SU-DHL-6 (cell line): ENCODE measurements around the gene YJU2.

Source experiments
- H2AFZ ChIP-seq: fragments of 200-600 bp; sonication (generic); 2 replicates; pipeline ENCODE4 v1.6.1; 2014; ENCODE audit warnings: low read depth, mild to moderate bottlenecking, moderate library complexity, mixed read lengths, antibody characterized with exemption, low read length; ENCODE audit not compliant: severe bottlenecking
- H3F3A ChIP-seq: fragments of 200-600 bp; shearing (Covaris generic); 2 replicates; pipeline ENCODE4 v1.6.0; 2016; ENCODE audit warnings: antibody characterized with exemption, mild to moderate bottlenecking; ENCODE audit not compliant: insufficient read depth
- H3K27ac ChIP-seq: fragments of 200-600 bp; sonication (generic); 2 replicates; pipeline ENCODE4 v1.5.1; 2016; ENCODE audit warnings: low read depth, mild to moderate bottlenecking, low read length, moderate library complexity, mixed read lengths
- H3K27me3 ChIP-seq: fragments of 200-600 bp; sonication (generic), shearing (Covaris generic); 2 replicates; pipeline ENCODE4 v1.6.0; 2014; ENCODE audit warnings: mild to moderate bottlenecking, low read length
- H3K36me3 ChIP-seq: fragments of 200-600 bp; sonication (generic); 2 replicates; pipeline ENCODE4 v1.6.1; 2014; ENCODE audit warnings: mild to moderate bottlenecking, low read length, mixed read lengths
- H3K4me2 ChIP-seq: fragments of 300-600, 200-600 bp; shearing (Covaris generic), sonication (generic); 2 replicates; pipeline ENCODE4 v1.6.0; 2014; ENCODE audit warnings: low read length, low read depth, mild to moderate bottlenecking; ENCODE audit not compliant: poor library complexity, severe bottlenecking
- H3K4me3 ChIP-seq: fragments of 200-600 bp; sonication (generic); 2 replicates; pipeline ENCODE4 v1.5.1; 2014; ENCODE audit warnings: antibody characterized with exemption, low read length, mild to moderate bottlenecking, mixed read lengths; ENCODE audit not compliant: insufficient read depth, poor library complexity, severe bottlenecking
- H3K79me2 ChIP-seq: fragments of 200-600 bp; sonication (generic); 2 replicates; pipeline ENCODE4 v1.6.1; 2014; ENCODE audit warnings: mild to moderate bottlenecking, low read length, moderate library complexity; ENCODE audit not compliant: insufficient read depth
- H3K9ac ChIP-seq: fragments of 200-600 bp; sonication (generic); 2 replicates; pipeline ENCODE4 v1.7.0; 2014; ENCODE audit warnings: mild to moderate bottlenecking, low read length
- H3K9me2 ChIP-seq: fragments of 200-600 bp; sonication (generic); replicated peaks from 2 replicates; pipeline ENCODE4 v1.6.1; 2014; ENCODE audit warnings: low read length; ENCODE audit not compliant: insufficient read depth
- H3K9me3 ChIP-seq: fragments of 200-600 bp; sonication (generic); 2 replicates; pipeline ENCODE4 v1.6.1; 2014; ENCODE audit warnings: low read length, mixed read lengths; ENCODE audit not compliant: insufficient read depth
- H4K20me1 ChIP-seq: fragments of 200-600 bp; sonication (generic); 2 replicates; pipeline ENCODE4 v1.6.1; 2014; ENCODE audit warnings: low read depth, mild to moderate bottlenecking, antibody characterized with exemption, low read length, moderate library complexity, mixed read lengths
- EZH2phosphoT487 ChIP-seq: fragments of 200-600 bp; sonication (generic), shearing (Covaris generic); conservative IDR thresholded peaks from 2 replicates; pipeline ENCODE4 v1.6.1; 2018; ENCODE audit warnings: mild to moderate bottlenecking, antibody characterized with exemption, low read length, moderate library complexity, mixed read lengths
- TF ChIP-seq, protein P1 (sequence below): fragments of 200-600 bp; sonication (generic); IDR thresholded peaks from one replicate; pipeline ENCODE4 v1.5.1; 2017; ENCODE audit warnings: antibody characterized with exemption, mild to moderate bottlenecking, low read length, moderate library complexity; ENCODE audit not compliant: insufficient read depth, poor library complexity, severe bottlenecking

Gene YJU2

DNA sequence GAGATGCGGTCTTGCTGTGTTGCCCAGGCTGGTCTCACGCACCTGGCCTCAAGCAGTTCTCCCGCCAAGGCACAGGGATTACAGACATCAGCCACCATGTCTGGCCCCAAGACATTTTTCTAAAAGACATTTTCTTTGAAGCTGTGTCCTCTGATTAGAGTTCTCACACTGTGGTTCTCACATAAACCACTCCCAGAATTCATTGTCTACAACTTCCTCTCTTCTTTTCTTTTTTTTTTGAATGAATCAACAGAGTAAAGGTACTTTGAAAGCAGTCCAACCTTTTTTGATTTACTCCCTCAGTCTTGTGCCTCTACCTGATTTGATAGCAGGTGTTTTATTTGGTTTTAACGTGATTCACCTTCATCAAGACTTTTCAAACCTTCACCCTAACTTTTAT, 17.9 kb downstream of the YJU2 start:
- H3F3A ChIP-seq: no peaks in the 10 kb centered on the region
- no peak overlapping the region for H3K9ac ChIP-seq
- no peaks in the 10 kb centered on the region for H3K79me2 ChIP-seq
- H2AFZ ChIP-seq: no peak overlapping the region
- no peaks in the 10 kb centered on the region for H3K27me3 ChIP-seq
- H3K9me2 ChIP-seq: no peaks in the 10 kb centered on the region
- no peak overlapping the region for H3K27ac ChIP-seq
- TF ChIP-seq, protein P1, sequence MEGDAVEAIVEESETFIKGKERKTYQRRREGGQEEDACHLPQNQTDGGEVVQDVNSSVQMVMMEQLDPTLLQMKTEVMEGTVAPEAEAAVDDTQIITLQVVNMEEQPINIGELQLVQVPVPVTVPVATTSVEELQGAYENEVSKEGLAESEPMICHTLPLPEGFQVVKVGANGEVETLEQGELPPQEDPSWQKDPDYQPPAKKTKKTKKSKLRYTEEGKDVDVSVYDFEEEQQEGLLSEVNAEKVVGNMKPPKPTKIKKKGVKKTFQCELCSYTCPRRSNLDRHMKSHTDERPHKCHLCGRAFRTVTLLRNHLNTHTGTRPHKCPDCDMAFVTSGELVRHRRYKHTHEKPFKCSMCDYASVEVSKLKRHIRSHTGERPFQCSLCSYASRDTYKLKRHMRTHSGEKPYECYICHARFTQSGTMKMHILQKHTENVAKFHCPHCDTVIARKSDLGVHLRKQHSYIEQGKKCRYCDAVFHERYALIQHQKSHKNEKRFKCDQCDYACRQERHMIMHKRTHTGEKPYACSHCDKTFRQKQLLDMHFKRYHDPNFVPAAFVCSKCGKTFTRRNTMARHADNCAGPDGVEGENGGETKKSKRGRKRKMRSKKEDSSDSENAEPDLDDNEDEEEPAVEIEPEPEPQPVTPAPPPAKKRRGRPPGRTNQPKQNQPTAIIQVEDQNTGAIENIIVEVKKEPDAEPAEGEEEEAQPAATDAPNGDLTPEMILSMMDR: no peak
- no peak for TF ChIP-seq EZH2phosphoT487
- H3K36me3 ChIP-seq: peaks cover 2% of the 10 kb centered on the region; the same call in 1 of the 2 replicates
- no peaks in the 10 kb centered on the region for H3K9me3 ChIP-seq
- no peak overlapping the region for H3K4me3 ChIP-seq
- H3K4me2 ChIP-seq: no peak overlapping the region
- H4K20me1 ChIP-seq: no peaks in the 10 kb centered on the region

DNA sequence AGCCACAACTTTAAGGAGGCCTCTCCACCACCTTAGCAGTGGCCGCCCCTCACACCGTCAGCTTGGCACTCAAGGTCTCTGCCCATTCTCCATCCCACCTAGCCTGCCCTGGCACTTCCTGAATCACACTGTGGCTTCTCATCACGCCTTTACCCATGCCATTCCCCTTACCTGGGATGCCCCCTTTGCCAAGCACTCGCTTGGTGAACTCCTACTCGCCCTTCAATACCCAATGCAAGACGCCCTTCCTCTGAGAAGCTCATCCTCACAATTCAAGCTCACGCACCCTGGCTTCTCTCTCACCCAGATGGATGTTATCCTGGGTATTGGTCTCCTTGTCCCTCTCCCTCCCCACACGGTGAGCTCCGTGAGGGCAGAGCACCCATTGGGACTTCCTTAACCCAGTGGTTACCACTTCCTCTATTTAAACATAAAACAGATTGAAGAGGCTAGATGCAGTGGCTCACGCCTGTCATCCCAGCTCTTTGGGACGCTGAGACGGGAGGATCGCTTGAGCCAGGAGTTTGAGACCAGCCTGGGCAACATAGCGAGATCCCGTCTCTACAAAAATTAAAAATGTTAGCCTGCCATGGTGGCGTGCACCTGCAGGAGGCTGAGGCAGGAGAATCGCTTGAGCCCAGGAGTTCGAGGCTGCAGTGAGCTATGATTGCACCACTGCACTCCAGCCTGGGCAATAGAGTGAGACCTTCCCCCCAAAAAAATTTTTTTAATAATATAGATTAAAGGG, 19.5 kb downstream of the YJU2 start:
- no peak overlapping the region for H2AFZ ChIP-seq
- peaks cover 2% of the 10 kb centered on the region; the same call in 1 of the 2 replicates for H3K36me3 ChIP-seq
- H3K79me2 ChIP-seq: no peaks in the 10 kb centered on the region
- no peak overlapping the region for H3K27ac ChIP-seq
- no peaks in the 10 kb centered on the region for H3K27me3 ChIP-seq
- H3F3A ChIP-seq: no peaks in the 10 kb centered on the region
- no peak overlapping the region for H3K9ac ChIP-seq
- no peak overlapping the region for H3K4me3 ChIP-seq
- no peak overlapping the region for H3K4me2 ChIP-seq
- no peaks in the 10 kb centered on the region for H3K9me2 ChIP-seq
- H4K20me1 ChIP-seq: no peaks in the 10 kb centered on the region
- H3K9me3 ChIP-seq: no peaks in the 10 kb centered on the region
- TF ChIP-seq EZH2phosphoT487: no peak
- TF ChIP-seq, protein P1: no peak

DNA sequence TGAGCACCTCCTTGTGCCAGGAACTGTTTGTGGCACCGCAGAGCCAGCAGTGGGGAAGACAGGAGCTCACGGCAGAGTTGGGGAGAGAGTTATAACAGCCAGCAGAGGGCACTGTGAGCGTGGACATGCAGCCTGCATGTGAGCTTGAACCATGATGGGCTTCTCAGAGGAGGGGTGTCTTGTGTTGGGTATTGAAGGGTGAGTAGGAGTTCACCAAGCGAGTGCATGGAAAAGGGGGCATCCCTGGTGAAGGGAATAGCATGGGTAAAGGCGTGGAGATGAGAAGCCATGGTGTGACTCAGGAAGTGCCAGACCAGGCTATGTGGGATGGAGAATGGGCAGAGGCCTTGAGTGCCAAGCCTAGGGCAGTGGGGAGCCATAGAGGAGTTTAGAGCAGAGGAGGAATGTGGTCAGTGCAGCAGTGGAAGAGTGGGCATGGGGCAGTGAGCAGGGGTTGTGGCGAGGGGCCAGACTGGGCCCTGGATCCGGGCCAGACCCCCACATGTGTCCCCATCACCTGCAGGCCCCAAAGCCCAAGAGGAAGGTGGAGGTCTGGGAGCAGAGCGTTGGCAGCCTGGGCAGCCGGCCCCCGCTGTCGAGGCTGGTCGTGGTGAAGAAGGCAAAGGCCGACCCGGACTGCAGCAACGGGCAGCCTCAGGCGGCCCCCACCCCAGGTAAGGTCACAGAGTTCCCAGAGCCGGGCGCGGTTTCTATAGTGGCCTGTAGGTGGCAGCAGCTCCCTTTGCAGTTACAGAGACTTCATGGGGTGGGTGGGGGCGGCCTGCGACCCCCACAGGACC, 20.4 kb downstream of the YJU2 start:
- H3K27me3 ChIP-seq: no peaks in the 10 kb centered on the region
- TF ChIP-seq EZH2phosphoT487: no peak
- TF ChIP-seq, protein P1: peak; percentile 58
- no peaks in the 10 kb centered on the region for H3F3A ChIP-seq
- H3K79me2 ChIP-seq: no peaks in the 10 kb centered on the region
- H2AFZ ChIP-seq: no peak overlapping the region
- H3K9ac ChIP-seq: no peak overlapping the region
- H3K4me2 ChIP-seq: no peak overlapping the region
- no peaks in the 10 kb centered on the region for H4K20me1 ChIP-seq
- H3K36me3 ChIP-seq: peaks cover 2% of the 10 kb centered on the region; the same call in 1 of the 2 replicates
- no peak overlapping the region for H3K27ac ChIP-seq
- no peaks in the 10 kb centered on the region for H3K9me2 ChIP-seq
- H3K9me3 ChIP-seq: no peaks in the 10 kb centered on the region
- H3K4me3 ChIP-seq: no peak overlapping the region
